ENCODE data around the gene UBE2E2. TPM values are rescaled to one million over a fixed set of nuclear protein-coding genes. Genes with fewer than 3 reads are reported as not detected.

Gene UBE2E2
- total RNA-seq, 2 experiments from 2014 or later, result 0.55 to 1.3 TPM

- H3K27me3 Mint-ChIP-seq, result no peaks in the 10 kb centered on the region
- no peak overlapping the region for H3K4me3 Mint-ChIP-seq
- POLR2A ChIA-PET, result no interaction called here
- CTCF ChIA-PET, result no interaction called here
- no peaks in the 10 kb centered on the region for H3K4me1 Mint-ChIP-seq
- no peak overlapping the region for H3K27ac Mint-ChIP-seq
- DNase-seq, result no peak
- H3K9me3 Mint-ChIP-seq, result no peaks in the 10 kb centered on the region
- H3K36me3 Mint-ChIP-seq (ENCODE audit: low read depth), result no peaks in the 10 kb centered on the region
These were observed 35.5 kb downstream of the UBE2E2 start for GRCh38 chr3:23238578-23238977.

GRCh38 chr3:23239211-23240068 is 36.3 kb downstream of the UBE2E2 start:
- H3K4me3 Mint-ChIP-seq, result no peak overlapping the region
- H3K27ac Mint-ChIP-seq, result no peak overlapping the region
- H3K36me3 Mint-ChIP-seq (ENCODE audit: low read depth), result no peaks in the 10 kb centered on the region
- H3K9me3 Mint-ChIP-seq, result no peaks in the 10 kb centered on the region
- H3K4me1 Mint-ChIP-seq, result no peaks in the 10 kb centered on the region
- DNase-seq, result no peak
- ChIA-PET CTCF (no interaction called here), POLR2A (no interaction called here)
- no peaks in the 10 kb centered on the region for H3K27me3 Mint-ChIP-seq

DNA sequence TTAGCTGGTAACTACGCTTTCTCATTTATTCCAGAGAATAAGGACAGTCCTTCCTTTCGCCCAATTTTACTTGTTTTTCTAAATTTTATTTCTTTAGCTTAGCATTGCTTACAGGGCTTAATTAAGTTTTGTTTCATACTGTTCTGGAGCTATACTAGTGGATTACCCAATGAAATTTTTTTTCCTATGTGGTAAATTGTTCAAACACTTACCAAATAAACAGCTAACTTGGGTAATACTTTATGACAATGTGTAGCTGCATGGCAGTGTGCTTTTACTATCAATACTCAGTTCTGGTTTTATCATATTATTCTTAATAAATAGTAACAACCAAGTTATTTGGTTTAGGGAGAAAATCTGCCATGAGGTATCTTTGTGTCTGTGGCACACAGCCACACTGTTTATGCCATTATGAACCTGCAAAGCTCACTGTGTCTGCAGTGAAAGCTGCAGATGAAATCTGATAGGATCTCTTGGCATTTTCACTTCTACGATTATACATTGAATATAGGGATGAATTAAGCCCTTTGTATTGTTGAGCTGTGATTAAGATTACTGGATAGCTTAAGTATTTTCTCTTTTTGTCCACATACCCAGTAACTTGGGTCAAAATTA is 37.2 kb downstream of the UBE2E2 start:
- DNase-seq, result no peak
- H3K9me3 Mint-ChIP-seq, result no peaks in the 10 kb centered on the region
- H3K27me3 Mint-ChIP-seq, result no peaks in the 10 kb centered on the region
- CTCF ChIA-PET, result no interaction called here
- POLR2A ChIA-PET, result no interaction called here
- H3K4me1 Mint-ChIP-seq, result no peaks in the 10 kb centered on the region
- H3K27ac Mint-ChIP-seq, result no peak overlapping the region
- no peak overlapping the region for H3K4me3 Mint-ChIP-seq
- no peaks in the 10 kb centered on the region for H3K36me3 Mint-ChIP-seq (ENCODE audit: low read depth)

DNA sequence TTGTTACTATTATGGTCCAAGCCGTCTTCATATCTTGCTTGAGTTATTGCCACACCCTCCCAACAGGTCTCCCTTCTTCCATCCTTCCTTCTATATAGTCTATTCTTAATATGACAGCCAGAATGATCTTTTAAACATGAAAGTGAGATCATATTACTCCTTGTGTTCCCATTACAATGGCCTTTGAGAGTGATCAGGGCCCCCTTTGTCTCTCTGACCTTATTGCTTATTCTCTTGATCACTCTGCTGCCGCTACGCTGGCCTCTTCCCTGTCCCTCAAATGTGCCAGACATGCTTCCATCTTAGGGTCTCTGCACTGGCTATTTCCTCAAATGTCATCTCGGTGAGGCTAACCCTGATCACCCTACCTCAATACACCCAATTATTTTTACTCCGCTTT is 38.1 kb downstream of the UBE2E2 start:
- H3K27me3 Mint-ChIP-seq, result no peaks in the 10 kb centered on the region
- CTCF ChIA-PET, result no interaction called here
- POLR2A ChIA-PET, result no interaction called here
- H3K4me3 Mint-ChIP-seq, result no peak overlapping the region
- no peaks in the 10 kb centered on the region for H3K4me1 Mint-ChIP-seq
- DNase-seq, result no peak
- H3K36me3 Mint-ChIP-seq (ENCODE audit: low read depth), result no peaks in the 10 kb centered on the region
- H3K27ac Mint-ChIP-seq, result no peak overlapping the region
- no peaks in the 10 kb centered on the region for H3K9me3 Mint-ChIP-seq

- Mint-ChIP-seq H3K27ac (no peak overlapping the region), H3K9me3 (no peaks in the 10 kb centered on the region), H3K4me3 (no peak overlapping the region), H3K36me3 (ENCODE audit: low read depth) (no peaks in the 10 kb centered on the region), H3K27me3 (no peaks in the 10 kb centered on the region), H3K4me1 (no peaks in the 10 kb centered on the region)
- POLR2A ChIA-PET, result no interaction called here
- no peak for DNase-seq
- CTCF ChIA-PET, result no interaction called here
These were observed 39.0 kb downstream of the UBE2E2 start for GRCh38 chr3:23242106-23242505.

GRCh38 chr3:23244324-23245041 is 41.4 kb downstream of the UBE2E2 start:
- DNase-seq, result no peak
- Mint-ChIP-seq H3K4me1 (no peaks in the 10 kb centered on the region), H3K27me3 (no peaks in the 10 kb centered on the region), H3K9me3 (peaks cover 2% of the 10 kb centered on the region), H3K4me3 (no peak overlapping the region), H3K36me3 (ENCODE audit: low read depth) (no peaks in the 10 kb centered on the region), H3K27ac (no peak overlapping the region)
- ChIA-PET POLR2A (no interaction called here), CTCF (no interaction called here)

DNA sequence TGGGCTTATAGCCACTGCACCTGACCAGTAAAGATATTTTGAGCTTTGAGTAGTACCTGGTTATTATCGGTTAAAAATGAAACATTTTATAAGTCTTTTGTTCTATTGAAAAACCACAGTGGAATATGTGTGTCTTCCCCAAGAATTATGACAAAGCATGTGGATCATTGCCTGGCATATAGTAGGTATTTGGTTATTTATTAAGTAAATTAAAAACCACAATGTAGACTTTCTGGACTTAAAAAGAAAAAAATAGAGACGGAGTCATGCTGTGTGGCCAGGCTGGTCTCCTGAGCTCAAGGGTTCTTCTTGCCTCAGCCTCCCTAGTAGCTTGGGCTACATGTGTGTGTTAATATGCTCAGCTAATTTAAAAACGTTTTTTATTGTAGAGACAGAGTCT is 43.5 kb downstream of the UBE2E2 start:
- Mint-ChIP-seq H3K4me1 (no peaks in the 10 kb centered on the region), H3K9me3 (peaks cover 2% of the 10 kb centered on the region), H3K27ac (no peak overlapping the region), H3K27me3 (no peaks in the 10 kb centered on the region), H3K36me3 (ENCODE audit: low read depth) (no peaks in the 10 kb centered on the region), H3K4me3 (no peak overlapping the region)
- DNase-seq, result no peak
- ChIA-PET POLR2A (no interaction called here), CTCF (interaction anchor here (0.5 kb wide), 1 partner anchor 940 kb away, joined by 4 read pairs; no protein-coding TSS in a partner anchor)

- Mint-ChIP-seq H3K9me3 (peaks cover 2% of the 10 kb centered on the region), H3K27ac (no peak overlapping the region), H3K27me3 (no peaks in the 10 kb centered on the region), H3K4me3 (no peak overlapping the region), H3K4me1 (no peaks in the 10 kb centered on the region), H3K36me3 (ENCODE audit: low read depth) (no peaks in the 10 kb centered on the region)
- DNase-seq, result no peak
- POLR2A ChIA-PET, result no interaction called here
- CTCF ChIA-PET, result no interaction called here
These were observed 45.5 kb downstream of the UBE2E2 start for GRCh38 chr3:23248594-23249131.

- no peak for DNase-seq
- no peak overlapping the region for H3K4me3 Mint-ChIP-seq
- no peaks in the 10 kb centered on the region for H3K36me3 Mint-ChIP-seq (ENCODE audit: low read depth)
- no peaks in the 10 kb centered on the region for H3K4me1 Mint-ChIP-seq
- CTCF ChIA-PET, result no interaction called here
- POLR2A ChIA-PET, result no interaction called here
- peaks cover 2% of the 10 kb centered on the region for H3K9me3 Mint-ChIP-seq
- H3K27ac Mint-ChIP-seq, result no peak overlapping the region
- no peaks in the 10 kb centered on the region for H3K27me3 Mint-ChIP-seq
These were observed 46.8 kb downstream of the UBE2E2 start for GRCh38 chr3:23249961-23250360.

GRCh38 chr3:23252122-23252521 is 49.0 kb downstream of the UBE2E2 start:
- ChIA-PET CTCF (no interaction called here), POLR2A (no interaction called here)
- H3K4me1 Mint-ChIP-seq, result no peaks in the 10 kb centered on the region
- no peak for DNase-seq
- H3K36me3 Mint-ChIP-seq (ENCODE audit: low read depth), result no peaks in the 10 kb centered on the region
- H3K4me3 Mint-ChIP-seq, result no peak overlapping the region
- peaks cover 2% of the 10 kb centered on the region for H3K9me3 Mint-ChIP-seq
- no peak overlapping the region for H3K27ac Mint-ChIP-seq
- H3K27me3 Mint-ChIP-seq, result no peaks in the 10 kb centered on the region

DNA sequence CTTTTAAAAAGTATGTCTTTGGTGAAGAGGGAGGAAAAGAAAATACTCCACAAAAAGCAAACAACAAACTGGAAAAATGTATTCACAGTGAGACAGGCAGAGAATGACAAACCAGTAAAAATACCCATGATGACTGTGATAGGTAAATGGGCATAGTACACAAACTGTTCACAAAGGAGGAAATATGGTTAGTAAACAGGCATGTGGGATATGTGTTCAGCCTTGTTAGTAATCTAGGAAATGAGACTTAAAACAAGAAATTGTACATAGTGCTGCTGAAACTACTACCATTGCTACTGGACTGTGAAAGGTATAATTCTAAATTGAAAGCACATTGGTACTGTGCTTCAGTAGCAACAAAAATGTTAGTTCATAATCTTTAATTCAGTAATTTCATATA is 50.1 kb downstream of the UBE2E2 start:
- Mint-ChIP-seq H3K4me3 (no peak overlapping the region), H3K4me1 (no peaks in the 10 kb centered on the region), H3K27ac (no peak overlapping the region), H3K9me3 (peaks cover 4% of the 10 kb centered on the region), H3K27me3 (no peaks in the 10 kb centered on the region), H3K36me3 (ENCODE audit: low read depth) (no peaks in the 10 kb centered on the region)
- no peak for DNase-seq
- CTCF ChIA-PET, result no interaction called here
- POLR2A ChIA-PET, result no interaction called here

DNA sequence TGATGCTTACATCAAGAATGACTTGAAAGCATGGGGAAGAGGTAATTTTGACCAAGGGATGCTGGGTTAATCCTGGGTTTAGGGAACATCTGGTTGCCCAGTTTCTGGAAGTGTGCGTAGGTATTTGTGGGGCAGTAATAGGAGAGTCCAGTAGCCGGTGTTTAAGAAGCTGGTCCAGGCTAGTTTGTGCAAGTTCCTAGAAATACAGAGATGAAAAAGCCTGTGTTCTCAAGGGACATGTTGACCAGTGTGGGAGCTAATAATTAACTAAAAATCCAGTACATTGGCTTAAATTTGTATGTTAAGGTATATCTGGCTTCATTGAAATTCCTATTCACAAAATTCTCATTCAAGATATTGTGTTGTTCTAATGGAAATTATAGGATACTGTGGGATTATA is 51.2 kb downstream of the UBE2E2 start:
- H3K36me3 Mint-ChIP-seq (ENCODE audit: low read depth), result no peaks in the 10 kb centered on the region
- ChIA-PET POLR2A (no interaction called here), CTCF (interaction anchor here (0.7 kb wide), 1 partner anchor 35 kb away, joined by 4 read pairs; no protein-coding TSS in a partner anchor)
- no peaks in the 10 kb centered on the region for H3K4me1 Mint-ChIP-seq
- H3K4me3 Mint-ChIP-seq, result no peak overlapping the region
- H3K9me3 Mint-ChIP-seq, result peaks cover 4% of the 10 kb centered on the region
- H3K27me3 Mint-ChIP-seq, result no peaks in the 10 kb centered on the region
- no peak overlapping the region for H3K27ac Mint-ChIP-seq
- DNase-seq, result no peak

DNA sequence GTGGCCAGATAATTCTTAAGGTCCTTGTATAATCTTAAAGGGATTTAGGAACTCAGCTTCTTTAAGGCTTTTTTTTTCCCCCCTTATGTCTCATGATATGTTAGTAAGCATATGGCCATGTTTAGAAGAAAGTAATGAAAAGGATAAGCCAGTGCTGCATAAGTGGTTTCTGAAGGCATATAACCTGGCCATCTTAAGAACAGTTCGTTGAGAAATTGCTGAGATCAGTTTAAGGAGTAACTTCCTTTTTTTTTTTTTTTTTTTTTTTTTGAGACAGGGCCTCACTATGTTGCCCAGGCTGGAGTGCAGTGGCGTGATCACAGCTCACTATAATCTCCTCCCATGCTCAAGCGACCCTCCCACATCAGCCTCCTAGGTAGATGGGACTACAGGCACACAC is 51.7 kb downstream of the UBE2E2 start:
- DNase-seq, result no peak
- Mint-ChIP-seq H3K27me3 (no peaks in the 10 kb centered on the region), H3K27ac (no peak overlapping the region), H3K4me3 (no peak overlapping the region), H3K4me1 (no peaks in the 10 kb centered on the region), H3K9me3 (peaks cover 4% of the 10 kb centered on the region), H3K36me3 (ENCODE audit: low read depth) (no peaks in the 10 kb centered on the region)
- ChIA-PET CTCF (interaction anchor here (0.7 kb wide), 1 partner anchor 34 kb away, joined by 4 read pairs; no protein-coding TSS in a partner anchor), POLR2A (no interaction called here)
